KBM-7 (cell line): ENCODE data around the gene GOLIM4.

ENCODE experiments used
- DNase-seq: peaks from one replicate; pipeline ENCODE4 v3.0.0-alpha.2; 2015
- in situ Hi-C: fragments of 300-500 bp; cut with MboI; formaldehyde crosslinking; loops from 2 replicates; pipeline ENCODE4 v1.14.3; 2020; ENCODE audit warnings: low sequenced_read_pairs, low pct_unique_long_range_greater_than_20kb, mixed read lengths

GOLIM4 gene

GRCh38 chr3:168102735-168103410 lies 7.1 kb upstream of the GOLIM4 start:
- no peak for DNase-seq
- in situ Hi-C loops: no loop called here

- in situ Hi-C loops: no loop called here
- DNase-seq: no peak
Measured at GRCh38 chr3:168100777-168101492, 5.2 kb upstream of the GOLIM4 start.

GRCh38 chr3:168097381-168097780 lies 1.7 kb upstream of the GOLIM4 start:
- DNase-seq: no peak

GRCh38 chr3:168096210-168096652 lies 507 bp upstream of the GOLIM4 start:
- DNase-seq: peak; percentile 91
- in situ Hi-C loops: no loop called here

More at GRCh38 chr3:168097381-168097780, 1.7 kb upstream of the GOLIM4 start:
- in situ Hi-C loops: no loop called here

- in situ Hi-C loops: no loop called here
- DNase-seq: peak; percentile 84
Measured at GRCh38 chr3:168094877-168095610, 680 bp downstream of the GOLIM4 start.

- DNase-seq: no peak
Measured at GRCh38 chr3:168094580-168094876, 1.2 kb downstream of the GOLIM4 start.

GRCh38 chr3:168093790-168094189 lies 1.9 kb downstream of the GOLIM4 start:
- no peak for DNase-seq
- in situ Hi-C loops: no loop called here

More at GRCh38 chr3:168094580-168094876, 1.2 kb downstream of the GOLIM4 start:
- in situ Hi-C loops: no loop called here

GRCh38 chr3:168093229-168093628 lies 2.5 kb downstream of the GOLIM4 start:
- no peak for DNase-seq
- in situ Hi-C loops: no loop called here

- in situ Hi-C loops: no loop called here
- DNase-seq: no peak
Measured at GRCh38 chr3:168091941-168092340, 3.8 kb downstream of the GOLIM4 start.

- in situ Hi-C loops: no loop called here
- no peak for DNase-seq
Measured at GRCh38 chr3:168091302-168091858, 4.3 kb downstream of the GOLIM4 start.

- in situ Hi-C loops: no loop called here
- DNase-seq: no peak
Measured at GRCh38 chr3:168090306-168091085, 5.2 kb downstream of the GOLIM4 start.

GRCh38 chr3:168089179-168089771 lies 6.4 kb downstream of the GOLIM4 start:
- DNase-seq: no peak
- in situ Hi-C loops: no loop called here

GRCh38 chr3:168088106-168088720 lies 7.5 kb downstream of the GOLIM4 start:
- in situ Hi-C loops: no loop called here
- peak; percentile 51 for DNase-seq

GRCh38 chr3:168087539-168087938 lies 8.2 kb downstream of the GOLIM4 start:
- in situ Hi-C loops: no loop called here
- no peak for DNase-seq

- no peak for DNase-seq
- in situ Hi-C loops: no loop called here
Measured at GRCh38 chr3:168086541-168087260, 9.0 kb downstream of the GOLIM4 start.

GRCh38 chr3:168085491-168086119 lies 10.1 kb downstream of the GOLIM4 start:
- peak; percentile 43 for DNase-seq
- in situ Hi-C loops: no loop called here

- in situ Hi-C loops: no loop called here
- no peak for DNase-seq
Measured at GRCh38 chr3:168083906-168084305, 11.8 kb downstream of the GOLIM4 start.
